OCI-LY1 (cell line): ENCODE results near the gene SLC2A13.
"Not testable (repeated sequence)": the region's sequence is repeated elsewhere in the genome, so short reads cannot be mapped to it uniquely, and the experiment has no call there.

Source experiments
- H2AFZ ChIP-seq: fragments of 200-600 bp; sonication (generic), shearing (Covaris generic); 2 replicates; pipeline ENCODE4 v1.6.0; 2014; ENCODE audit warnings: antibody characterized with exemption, mild to moderate bottlenecking, low read length
- H3F3A ChIP-seq: fragments of 200-600 bp; sonication (generic), shearing (Covaris generic); 2 replicates; pipeline ENCODE4 v1.6.0; 2014; ENCODE audit warnings: mild to moderate bottlenecking, antibody characterized with exemption, low read length, moderate library complexity; ENCODE audit not compliant: insufficient read depth
- H3K27ac ChIP-seq: fragments of 200-600 bp; sonication (generic); 2 replicates; pipeline ENCODE4 v1.5.1; 2014; ENCODE audit warnings: low read length, mixed run types, mild to moderate bottlenecking, low read depth; ENCODE audit not compliant: poor library complexity, severe bottlenecking
- H3K27me3 ChIP-seq: fragments of 200-600 bp; sonication (generic); 2 replicates; pipeline ENCODE4 v1.6.0; 2014; ENCODE audit warnings: antibody characterized with exemption, mild to moderate bottlenecking, low read length, moderate library complexity; ENCODE audit not compliant: insufficient read depth
- H3K36me3 ChIP-seq: fragments of 200-600 bp; sonication (generic); 2 replicates; pipeline ENCODE4 v1.6.1; 2014; ENCODE audit warnings: mild to moderate bottlenecking, antibody characterized with exemption, low read length, moderate library complexity, mixed read lengths; ENCODE audit not compliant: insufficient read depth
- H3K4me1 ChIP-seq: fragments of 200-600 bp; sonication (generic); 2 replicates; pipeline ENCODE4 v1.5.1; 2014; ENCODE audit warnings: mild to moderate bottlenecking, low read length, moderate library complexity; ENCODE audit not compliant: insufficient read depth, severe bottlenecking
- H3K4me2 ChIP-seq: fragments of 200-600 bp; sonication (generic), shearing (Covaris generic); 2 replicates; pipeline ENCODE4 v1.6.1; 2014; ENCODE audit warnings: low read length
- H3K4me3 ChIP-seq: fragments of 200-600 bp; sonication (generic); 2 replicates; pipeline ENCODE4 v1.5.1; 2014; ENCODE audit warnings: low read length, low read depth, mild to moderate bottlenecking, mixed read lengths; ENCODE audit not compliant: poor library complexity, severe bottlenecking
- H3K79me2 ChIP-seq: fragments of 200-600 bp; shearing (Covaris generic); 2 replicates; pipeline ENCODE4 v1.6.1; 2016; ENCODE audit warnings: mixed run types, low read length, mixed read lengths; ENCODE audit not compliant: insufficient read depth
- H3K9ac ChIP-seq: fragments of 200-600 bp; sonication (generic), shearing (Covaris generic); 2 replicates; pipeline ENCODE4 v1.6.1; 2014; ENCODE audit warnings: mild to moderate bottlenecking, low read length, mixed read lengths
- H3K9me2 ChIP-seq: fragments of 200-600 bp; sonication (generic), shearing (Covaris generic); 2 replicates; pipeline ENCODE4 v1.6.1; 2014; ENCODE audit warnings: low read depth, mild to moderate bottlenecking, low read length, mixed read lengths
- H3K9me3 ChIP-seq: fragments of 200-600 bp; shearing (Covaris generic); 2 replicates; pipeline ENCODE4 v1.6.1; 2014; ENCODE audit warnings: low read length, mixed read lengths
- H4K20me1 ChIP-seq: fragments of 200-600 bp; sonication (generic), shearing (Covaris generic); 2 replicates; pipeline ENCODE4 v1.6.0; 2016; ENCODE audit warnings: mild to moderate bottlenecking, low read length; ENCODE audit not compliant: insufficient read depth
- CTCF ChIP-seq: fragments of 200-600 bp; sonication (generic), shearing (Covaris generic); IDR thresholded peaks from 2 replicates; pipeline ENCODE4 v1.5.1; 2017; ENCODE audit warnings: mild to moderate bottlenecking, antibody characterized with exemption, low read length, moderate library complexity, mixed read lengths
- EZH2 ChIP-seq: fragments of 200-600 bp; sonication (generic), shearing (Covaris generic); IDR thresholded peaks from 2 replicates; pipeline ENCODE4 v1.8.0; 2017; ENCODE audit warnings: borderline replicate concordance, mixed run types, mild to moderate bottlenecking, antibody characterized with exemption, low read length, moderate library complexity, mixed read lengths

SLC2A13 gene

GRCh38 chr12:39853003-39853402 lies 252.9 kb downstream of the SLC2A13 start:
- no peaks in the 10 kb centered on the region for H3K9me2 ChIP-seq
- no peak overlapping the region for H3K4me3 ChIP-seq
- no peaks in the 10 kb centered on the region for H3K27me3 ChIP-seq
- no peaks in the 10 kb centered on the region; the same call in 1 of the 2 replicates for H3K36me3 ChIP-seq
- TF ChIP-seq CTCF: no peak
- TF ChIP-seq EZH2: no peak
- H3F3A ChIP-seq: no peaks in the 10 kb centered on the region
- H3K79me2 ChIP-seq: no peaks in the 10 kb centered on the region
- no peak overlapping the region for H3K27ac ChIP-seq
- no peak overlapping the region for H3K4me2 ChIP-seq
- no peak overlapping the region for H3K9ac ChIP-seq
- H2AFZ ChIP-seq: no peak overlapping the region
- no peaks in the 10 kb centered on the region for H3K9me3 ChIP-seq
- no peaks in the 10 kb centered on the region for H4K20me1 ChIP-seq
- no peaks in the 10 kb centered on the region for H3K4me1 ChIP-seq

- Histone ChIP-seq H3K4me2 (no peak overlapping the region), H3K4me3 (no peak overlapping the region)
These were observed 253.5 kb downstream of the SLC2A13 start for GRCh38 chr12:39852346-39852745.

GRCh38 chr12:39848218-39848617 lies 257.7 kb downstream of the SLC2A13 start:
- not testable (repeated sequence) for H2AFZ ChIP-seq, H3K9me3 ChIP-seq, H3K4me2 ChIP-seq, H3K9ac ChIP-seq, H3K27me3 ChIP-seq, H3F3A ChIP-seq, H3K4me1 ChIP-seq, H3K79me2 ChIP-seq, H3K36me3 ChIP-seq, H3K9me2 ChIP-seq, H4K20me1 ChIP-seq, H3K4me3 ChIP-seq, H3K27ac ChIP-seq

More at GRCh38 chr12:39852346-39852745, 253.5 kb downstream of the SLC2A13 start:
- no peak overlapping the region for H3K9ac ChIP-seq
- no peak for TF ChIP-seq EZH2
- TF ChIP-seq CTCF: no peak
- H3K4me1 ChIP-seq: no peaks in the 10 kb centered on the region
- H3K36me3 ChIP-seq: no peaks in the 10 kb centered on the region; the same call in 1 of the 2 replicates
- no peaks in the 10 kb centered on the region for H3K9me2 ChIP-seq
- no peaks in the 10 kb centered on the region for H4K20me1 ChIP-seq
- H3K27me3 ChIP-seq: no peaks in the 10 kb centered on the region
- H2AFZ ChIP-seq: no peak overlapping the region
- H3K79me2 ChIP-seq: no peaks in the 10 kb centered on the region
- H3F3A ChIP-seq: no peaks in the 10 kb centered on the region
- H3K27ac ChIP-seq: no peak overlapping the region
- no peaks in the 10 kb centered on the region for H3K9me3 ChIP-seq

- no peak for TF ChIP-seq CTCF
- no peak for TF ChIP-seq EZH2
- Histone ChIP-seq H3K4me3 (no peak overlapping the region), H3K36me3 (no peaks in the 10 kb centered on the region), H3K4me2 (no peak overlapping the region), H3F3A (no peaks in the 10 kb centered on the region), H4K20me1 (no peaks in the 10 kb centered on the region), H2AFZ (no peak overlapping the region), H3K9me3 (no peaks in the 10 kb centered on the region), H3K79me2 (no peaks in the 10 kb centered on the region), H3K27me3 (no peaks in the 10 kb centered on the region), H3K27ac (no peak overlapping the region), H3K4me1 (no peaks in the 10 kb centered on the region), H3K9me2 (no peaks in the 10 kb centered on the region), H3K9ac (no peak overlapping the region)
These were observed 258.8 kb downstream of the SLC2A13 start for GRCh38 chr12:39846971-39847650.
